Memory B cell (primary cell): Measurements from ENCODE around the gene SLC9A5.

Experiments
- ATAC-seq: fragments of 150-1000 bp; cut with Tn5 transposase; 2 replicates; pipeline ENCODE4 v1.10.0; 2021; ENCODE audit warnings: low read depth, mild to moderate bottlenecking, moderate library complexity
- DNase-seq, 2 donors: peaks; one replicate each; pipeline ENCODE4 v3.0.0; 2022; ENCODE audit warnings: low spot score in 2 of 2
- H3K27ac Mint-ChIP-seq: one replicate; pipeline ENCODE4 v1.8.0; 2022; ENCODE audit warnings: mild to moderate bottlenecking, moderate library complexity, mixed read lengths
- H3K27me3 Mint-ChIP-seq: one replicate; pipeline ENCODE4 v1.8.0; 2022; ENCODE audit warnings: mixed read lengths
- H3K36me3 Mint-ChIP-seq: one replicate; pipeline ENCODE4 v1.8.0; 2022; ENCODE audit warnings: mild to moderate bottlenecking, mixed read lengths
- H3K4me1 Mint-ChIP-seq: one replicate; pipeline ENCODE4 v1.8.0; 2022; ENCODE audit warnings: mixed read lengths
- H3K4me3 Mint-ChIP-seq: one replicate; pipeline ENCODE4 v1.8.0; 2022; ENCODE audit warnings: mild to moderate bottlenecking, moderate library complexity, mixed read lengths
- H3K9me3 Mint-ChIP-seq: one replicate; pipeline ENCODE4 v1.8.0; 2022; ENCODE audit warnings: mixed read lengths

The SLC9A5 gene

DNA sequence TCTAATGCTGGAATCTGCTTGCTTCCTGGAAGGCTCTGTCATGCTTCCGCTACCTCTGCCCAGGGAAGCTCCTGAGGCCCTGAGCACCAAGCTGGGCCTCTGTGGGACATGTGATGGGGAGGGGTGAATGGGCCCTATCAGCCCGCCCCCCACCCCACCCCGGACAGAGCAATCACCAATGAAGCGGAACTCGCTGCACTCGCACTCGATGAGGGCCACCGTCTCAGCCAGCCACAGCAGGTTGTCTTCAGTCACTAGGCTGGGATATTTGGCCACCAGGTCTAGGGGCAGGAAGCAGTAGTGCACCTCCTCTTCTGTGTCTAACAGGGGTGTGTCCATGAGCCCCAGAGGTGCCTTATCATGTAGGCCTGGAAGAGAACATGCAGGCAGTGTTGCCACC, 54.2 kb downstream of the SLC9A5 start:
- DNase-seq (no peak), ATAC-seq (no peak)
- Mint-ChIP-seq H3K4me3 (no peak overlapping the region), H3K9me3 (no peaks in the 10 kb centered on the region), H3K27ac (no peak overlapping the region), H3K4me1 (no peaks in the 10 kb centered on the region), H3K27me3 (peaks cover 9% of the 10 kb centered on the region), H3K36me3 (no peaks in the 10 kb centered on the region)

DNA sequence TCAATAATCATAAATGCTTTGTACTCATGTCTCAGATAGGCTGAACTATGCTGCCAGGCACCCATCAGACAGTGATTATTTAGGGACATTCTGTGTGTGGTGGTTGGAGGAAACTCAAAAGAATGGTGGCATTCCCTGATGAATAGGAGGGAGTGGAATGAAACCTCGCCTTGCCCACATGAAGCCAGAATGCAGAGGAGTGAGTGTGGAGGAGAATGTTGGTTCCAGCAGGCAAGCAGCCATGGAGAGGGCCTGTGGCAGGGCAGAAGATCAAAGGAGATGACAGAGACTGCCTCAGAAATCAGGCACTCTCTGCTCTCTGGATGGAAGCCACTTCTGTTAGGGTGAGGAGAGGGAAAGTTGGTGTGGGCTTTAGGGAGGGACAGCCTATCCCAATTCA, 55.2 kb downstream of the SLC9A5 start:
- H3K27ac Mint-ChIP-seq: no peak overlapping the region
- peaks cover 3% of the 10 kb centered on the region for H3K4me1 Mint-ChIP-seq

DNA sequence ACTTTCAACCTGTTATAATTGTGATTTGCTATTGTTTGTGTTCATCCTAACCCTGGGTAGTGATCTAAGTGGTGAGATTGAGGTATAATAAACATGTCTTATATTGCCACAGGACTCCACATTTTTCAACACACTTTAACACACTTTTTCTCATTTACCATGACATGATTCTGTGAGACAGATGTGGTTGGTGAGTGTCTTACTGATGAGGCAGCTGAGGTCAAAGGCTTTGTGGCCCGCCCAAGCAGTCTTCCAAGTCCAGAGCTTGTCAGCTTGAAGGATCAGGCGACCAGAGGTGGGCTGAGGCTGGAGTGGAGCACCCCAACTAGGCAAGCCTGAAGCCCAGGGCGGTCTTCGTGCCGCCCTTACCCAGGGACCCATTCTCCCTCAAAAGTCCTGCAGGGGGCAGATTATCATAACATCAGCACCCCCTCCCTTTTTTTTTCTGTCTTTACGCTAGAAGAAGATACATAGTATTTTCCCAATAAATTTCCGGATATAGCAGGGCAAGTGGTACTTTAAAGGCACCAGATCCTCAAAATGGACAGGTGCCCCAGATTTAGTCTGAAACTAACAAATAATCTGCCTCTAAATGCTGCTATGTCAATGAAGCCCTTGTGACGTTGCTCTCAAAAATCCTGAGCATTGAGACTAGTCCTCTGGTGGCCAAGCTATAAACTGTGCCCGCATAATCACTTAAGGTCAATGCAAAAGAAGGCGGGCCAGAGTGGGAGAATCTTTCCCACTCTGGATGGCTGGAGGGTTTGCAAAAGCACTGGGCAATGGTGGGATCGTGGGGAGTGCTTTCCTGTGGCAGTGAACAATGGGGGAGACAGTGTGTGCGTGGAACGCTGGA, 56.7 kb downstream of the SLC9A5 start:
- peaks cover 3% of the 10 kb centered on the region for H3K4me1 Mint-ChIP-seq
- no peak for DNase-seq
- no peak for ATAC-seq
- H3K4me3 Mint-ChIP-seq: no peak overlapping the region
- H3K27me3 Mint-ChIP-seq: peaks cover 5% of the 10 kb centered on the region
- no peak overlapping the region for H3K27ac Mint-ChIP-seq
- no peaks in the 10 kb centered on the region for H3K36me3 Mint-ChIP-seq
- no peaks in the 10 kb centered on the region for H3K9me3 Mint-ChIP-seq

More for the DNA sequence above, 55.2 kb downstream of the SLC9A5 start:
- H3K36me3 Mint-ChIP-seq: no peaks in the 10 kb centered on the region
- DNase-seq: no peak
- peaks cover 5% of the 10 kb centered on the region for H3K27me3 Mint-ChIP-seq
- ATAC-seq: no peak
- H3K9me3 Mint-ChIP-seq: no peaks in the 10 kb centered on the region
- H3K4me3 Mint-ChIP-seq: no peak overlapping the region

DNA sequence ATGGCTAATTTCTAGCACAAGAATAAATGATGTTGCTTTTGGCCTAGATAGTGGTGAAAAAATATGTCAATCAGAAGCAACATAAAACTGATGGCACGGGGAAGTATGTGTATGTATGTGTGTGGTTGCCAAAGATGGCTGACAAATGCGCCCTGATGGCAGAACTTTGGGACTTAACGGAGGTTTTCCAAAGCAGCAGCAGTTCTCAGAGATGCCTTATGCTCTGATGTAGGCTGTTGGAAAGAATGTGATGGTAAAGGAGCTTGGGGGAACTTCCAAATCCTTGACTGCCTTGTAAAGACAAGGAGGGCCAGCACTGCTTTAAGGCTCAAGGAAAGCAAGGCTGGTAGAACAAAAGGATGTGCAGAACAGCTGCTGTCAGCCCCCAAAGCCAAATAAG, 61.8 kb downstream of the SLC9A5 start:
- H3K36me3 Mint-ChIP-seq: no peaks in the 10 kb centered on the region
- DNase-seq: no peak
- H3K4me1 Mint-ChIP-seq: peaks cover 3% of the 10 kb centered on the region
- H3K27ac Mint-ChIP-seq: no peak overlapping the region
- peaks cover 3% of the 10 kb centered on the region for H3K27me3 Mint-ChIP-seq
- H3K4me3 Mint-ChIP-seq: no peak overlapping the region
- no peaks in the 10 kb centered on the region for H3K9me3 Mint-ChIP-seq
- no peak for ATAC-seq

DNA sequence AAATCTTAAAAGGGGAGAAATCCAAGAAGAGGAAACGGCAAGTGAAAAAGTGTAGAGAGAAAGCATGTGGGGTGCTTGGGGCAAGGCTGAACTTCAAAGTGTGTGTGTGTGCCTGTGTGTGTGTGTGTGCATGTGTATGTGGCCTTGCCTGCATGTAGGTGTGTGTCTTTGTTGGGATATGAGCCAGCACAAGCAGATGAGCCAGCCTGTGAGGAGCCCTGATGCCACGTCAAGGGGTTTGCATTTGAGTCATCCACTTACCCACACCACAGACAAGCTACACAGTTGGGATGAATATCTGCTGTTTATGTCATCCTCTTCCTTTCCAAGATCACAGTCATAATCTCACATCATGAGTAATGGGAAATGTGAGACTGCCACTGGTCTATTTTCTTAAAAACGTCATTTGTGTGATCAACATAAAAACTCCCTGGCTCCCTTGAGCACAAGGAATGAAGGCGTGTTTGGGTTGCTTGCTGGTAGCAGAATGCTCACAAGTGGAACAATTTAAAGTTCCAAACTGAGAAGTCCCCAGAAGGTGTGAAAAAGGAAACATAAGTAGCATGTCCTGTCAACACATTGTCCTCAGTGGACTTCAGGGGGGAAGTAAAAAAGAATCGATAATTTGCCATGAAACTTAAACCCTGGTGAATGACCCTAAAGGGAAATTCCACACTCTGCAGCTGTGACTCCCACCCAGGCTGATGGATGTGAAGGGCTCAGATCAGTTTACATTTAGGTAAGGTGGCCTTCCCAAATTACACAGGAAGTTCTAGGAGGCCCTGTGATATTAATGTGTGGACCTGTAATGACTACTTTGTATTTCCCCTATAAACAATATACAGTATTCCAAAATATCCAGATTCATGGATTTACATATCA, 63.1 kb downstream of the SLC9A5 start:
- Mint-ChIP-seq H3K4me1 (peaks cover 3% of the 10 kb centered on the region), H3K9me3 (no peaks in the 10 kb centered on the region), H3K27me3 (peaks cover 3% of the 10 kb centered on the region), H3K36me3 (no peaks in the 10 kb centered on the region), H3K4me3 (no peak overlapping the region), H3K27ac (no peak overlapping the region)
- no peak for DNase-seq
- ATAC-seq: no peak

DNA sequence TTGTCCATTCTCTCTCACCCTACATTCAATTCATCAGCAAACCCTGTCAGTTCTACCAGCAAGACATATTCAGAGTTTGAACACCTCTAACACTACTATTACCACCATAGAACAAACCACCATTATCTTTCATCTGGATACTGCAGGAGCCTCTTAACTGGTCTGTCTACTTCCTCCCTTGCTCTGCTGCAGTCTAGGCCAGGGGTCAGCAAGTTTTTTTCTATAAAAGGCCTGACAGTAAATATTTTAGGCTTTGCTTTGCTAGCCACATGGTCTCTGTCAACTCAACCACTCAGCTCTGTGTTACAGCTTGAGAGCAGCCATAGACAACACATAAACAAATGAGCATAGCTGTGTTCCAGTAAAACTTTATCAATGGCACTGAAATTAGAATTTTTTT, 63.9 kb downstream of the SLC9A5 start:
- no peak for DNase-seq
- H3K4me3 Mint-ChIP-seq: no peak overlapping the region
- peaks cover 3% of the 10 kb centered on the region for H3K27me3 Mint-ChIP-seq
- H3K36me3 Mint-ChIP-seq: no peaks in the 10 kb centered on the region
- no peaks in the 10 kb centered on the region for H3K9me3 Mint-ChIP-seq
- H3K4me1 Mint-ChIP-seq: peaks cover 3% of the 10 kb centered on the region
- no peak for ATAC-seq
- no peak overlapping the region for H3K27ac Mint-ChIP-seq

DNA sequence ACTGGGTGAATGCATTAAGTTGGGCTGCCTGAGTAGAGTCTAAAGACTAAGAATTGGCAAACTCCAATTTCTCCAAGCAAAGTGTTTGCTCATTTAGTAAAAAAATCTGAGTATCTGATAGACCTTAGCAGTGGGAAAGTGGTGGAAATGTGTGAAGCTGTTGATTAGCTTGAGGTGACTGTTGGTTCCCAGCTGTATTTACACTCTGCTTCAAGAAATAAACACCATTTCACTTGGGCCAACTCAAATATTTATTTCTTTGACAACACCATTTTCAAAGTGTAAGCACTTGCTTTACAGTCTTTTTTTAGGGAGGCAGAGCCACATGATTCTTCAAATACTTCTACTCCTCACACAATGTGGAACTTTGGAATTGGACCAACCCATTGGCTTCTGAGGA, 69.1 kb downstream of the SLC9A5 start:
- Mint-ChIP-seq H3K9me3 (no peaks in the 10 kb centered on the region), H3K36me3 (no peaks in the 10 kb centered on the region), H3K4me3 (no peak overlapping the region), H3K27ac (no peak overlapping the region), H3K27me3 (peaks cover 5% of the 10 kb centered on the region), H3K4me1 (no peaks in the 10 kb centered on the region)
- ATAC-seq (no peak), DNase-seq (no peak)
